PC-9 (cell line): ENCODE results near the gene HSD11B1. TPM values are rescaled to one million over a fixed set of nuclear protein-coding genes. Genes with fewer than 3 reads are reported as not detected.
A peak's percentile ranks its signal among the peaks of the same experiment; 100 is the strongest.

ENCODE experiments used
- BruUV-seq: library from RNA; stranded (reverse); fragments of 400-500 nt; replicated peaks from 2 replicates; lab custom pipeline; 2021; lab: Mats Ljungman, UMichigan
- CTCF ChIA-PET: fragments of 300-600 bp; sonication (Branson Sonifier 250); formaldehyde crosslinking; loops from one replicate; lab custom pipeline; 2022; ENCODE audit warnings: antibody characterized with exemption; lab: Charles Lee
- POLR2A ChIA-PET: fragments of 300-600 bp; sonication (Branson Sonifier 250); formaldehyde crosslinking; loops from one replicate; lab custom pipeline; 2022; ENCODE audit warnings: antibody characterized with exemption; ENCODE audit not compliant: unreplicated experiment; lab: Charles Lee
- DNase-seq, 2 experiments: peaks; one replicate each; pipeline versions ENCODE4 v3.0.0 to v3.0.0-alpha.2; 2015 to 2022; ENCODE audit warnings: mixed read lengths in 1 of 2
- H2AFZ ChIP-seq: fragments of 200-600 bp; sonication (generic); 2 replicates; pipeline ENCODE4 v1.8.1; 2017; ENCODE audit warnings: antibody characterized with exemption
- H3F3A ChIP-seq: fragments of 200-600 bp; sonication (generic); 2 replicates; pipeline ENCODE4 v1.8.1; 2017; ENCODE audit warnings: antibody characterized with exemption, mild to moderate bottlenecking, low read depth; ENCODE audit not compliant: insufficient read depth
- H3K27ac ChIP-seq: fragments of 200-600 bp; sonication (generic); 2 replicates; pipeline ENCODE4 v1.6.1; 2016; ENCODE audit warnings: mixed run types
- H3K27me3 ChIP-seq: fragments of 200-600 bp; sonication (generic); 2 replicates; pipeline ENCODE4 v1.6.1; 2016; ENCODE audit warnings: low read depth, mixed run types; ENCODE audit not compliant: insufficient read depth
- H3K36me3 ChIP-seq: fragments of 200-600 bp; sonication (generic); 2 replicates; pipeline ENCODE4 v1.6.1; 2016; ENCODE audit warnings: low read depth, mixed run types
- H3K4me1 ChIP-seq: fragments of 200-600 bp; sonication (generic); replicated peaks from 2 replicates; pipeline ENCODE4 v1.6.1; 2016; ENCODE audit warnings: mixed run types; ENCODE audit not compliant: insufficient read depth
- H3K4me2 ChIP-seq: fragments of 200-600 bp; sonication (generic); 2 replicates; pipeline ENCODE4 v1.6.1; 2017; ENCODE audit warnings: mixed run types
- H3K4me3 ChIP-seq: fragments of 200-600 bp; sonication (generic); 2 replicates; pipeline ENCODE4 v1.6.1; 2016; ENCODE audit warnings: mixed run types
- H3K79me2 ChIP-seq: fragments of 200-600 bp; sonication (generic); 2 replicates; pipeline ENCODE4 v1.6.1; 2017; ENCODE audit warnings: low read depth, mixed run types
- H3K9me2 ChIP-seq: fragments of 200-600 bp; sonication (generic); 2 replicates; pipeline ENCODE4 v1.8.1; 2017; ENCODE audit warnings: mild to moderate bottlenecking; ENCODE audit not compliant: insufficient read depth
- H3K9me3 ChIP-seq: fragments of 200-600 bp; sonication (generic); 2 replicates; pipeline ENCODE4 v1.8.1; 2016; ENCODE audit warnings: low read depth; ENCODE audit not compliant: insufficient read depth
- H4K20me1 ChIP-seq: fragments of 200-600 bp; sonication (generic); 2 replicates; pipeline ENCODE4 v1.8.1; 2017; ENCODE audit not compliant: insufficient read depth
- EZH2 ChIP-seq: fragments of 200-600 bp; sonication (generic); IDR thresholded peaks from 2 replicates; pipeline ENCODE4 v1.8.0; 2017; ENCODE audit warnings: antibody characterized with exemption, low read depth
- intact Hi-C: fragments of 100-400 bp; cut with micrococcal nuclease; formaldehyde crosslinking; loops from one replicate; pipeline ENCODE4 v1.10.0; 2022; ENCODE audit not compliant: unreplicated experiment
- total RNA-seq: library from RNA; stranded (reverse); gene quantifications from 2 replicates; pipeline ENCODE4 v1.2.3, GENCODE V29; 2021
- TF ChIP-seq, protein P1 (sequence below): fragments of 200-600 bp; sonication (generic); conservative IDR thresholded peaks from 2 replicates; pipeline ENCODE4 v1.6.1; 2017; ENCODE audit warnings: mixed run types, antibody characterized with exemption, mild to moderate bottlenecking, moderate library complexity

The HSD11B1 gene
- total RNA-seq, 1 experiment from 2014 or later, result not detected

DNA sequence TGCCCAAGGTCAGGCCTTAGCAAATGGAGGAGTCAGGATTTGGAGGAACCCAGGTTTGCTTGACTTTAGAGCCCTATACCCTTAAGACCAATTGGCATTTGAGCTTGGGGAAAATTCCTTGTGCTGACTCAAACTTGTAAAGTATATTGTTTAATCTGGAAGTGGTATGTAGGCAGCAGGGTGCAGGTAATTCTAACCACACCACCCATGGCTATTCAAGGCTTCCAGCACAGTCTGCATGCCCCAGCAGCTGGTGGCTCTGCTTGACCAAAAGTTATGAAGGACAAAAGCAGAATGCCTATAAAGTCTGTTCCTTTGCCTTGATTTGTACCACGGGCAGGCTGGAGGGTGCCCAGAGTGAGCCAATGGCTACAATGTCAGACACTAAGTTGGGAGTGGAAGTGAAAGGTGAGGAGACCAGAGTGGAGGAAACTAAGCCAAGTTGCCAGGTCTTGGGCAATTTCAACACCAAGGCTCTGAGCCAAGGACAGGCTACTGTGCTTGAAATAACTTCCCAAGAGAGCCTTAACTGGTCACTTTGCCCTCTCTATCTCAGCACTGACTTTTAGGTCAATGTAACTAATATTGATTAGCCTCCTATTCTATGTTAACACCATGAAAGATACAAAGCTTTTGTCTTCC, 34.1 kb upstream of the HSD11B1 start:
- peak overlapping the region; percentile 42 for H3K27ac ChIP-seq
- DNase-seq, result peak in 1 of 2 experiments; percentile 86
- peak overlapping the region; percentile 60 for H3K4me2 ChIP-seq
- H4K20me1 ChIP-seq, result no peaks in the 10 kb centered on the region
- no peaks in the 10 kb centered on the region for H3K36me3 ChIP-seq
- no peak overlapping the region for H3K4me3 ChIP-seq
- peaks cover 36% of the 10 kb centered on the region for H3F3A ChIP-seq
- H3K9me3 ChIP-seq, result no peaks in the 10 kb centered on the region
- ChIA-PET POLR2A (interaction anchor here (0.5 to 0.6 kb wide), 3 partner anchors 21 to 287 kb away, joined by 4 to 6 read pairs (median 4); no protein-coding TSS in a partner anchor), CTCF (no interaction called here)
- H2AFZ ChIP-seq, result no peak overlapping the region; the same call in 1 of the 2 replicates
- no TSS peak for BruUV-seq
- intact Hi-C loops, result no loop called here
- no peak for TF ChIP-seq EZH2
- TF ChIP-seq, protein P1, sequence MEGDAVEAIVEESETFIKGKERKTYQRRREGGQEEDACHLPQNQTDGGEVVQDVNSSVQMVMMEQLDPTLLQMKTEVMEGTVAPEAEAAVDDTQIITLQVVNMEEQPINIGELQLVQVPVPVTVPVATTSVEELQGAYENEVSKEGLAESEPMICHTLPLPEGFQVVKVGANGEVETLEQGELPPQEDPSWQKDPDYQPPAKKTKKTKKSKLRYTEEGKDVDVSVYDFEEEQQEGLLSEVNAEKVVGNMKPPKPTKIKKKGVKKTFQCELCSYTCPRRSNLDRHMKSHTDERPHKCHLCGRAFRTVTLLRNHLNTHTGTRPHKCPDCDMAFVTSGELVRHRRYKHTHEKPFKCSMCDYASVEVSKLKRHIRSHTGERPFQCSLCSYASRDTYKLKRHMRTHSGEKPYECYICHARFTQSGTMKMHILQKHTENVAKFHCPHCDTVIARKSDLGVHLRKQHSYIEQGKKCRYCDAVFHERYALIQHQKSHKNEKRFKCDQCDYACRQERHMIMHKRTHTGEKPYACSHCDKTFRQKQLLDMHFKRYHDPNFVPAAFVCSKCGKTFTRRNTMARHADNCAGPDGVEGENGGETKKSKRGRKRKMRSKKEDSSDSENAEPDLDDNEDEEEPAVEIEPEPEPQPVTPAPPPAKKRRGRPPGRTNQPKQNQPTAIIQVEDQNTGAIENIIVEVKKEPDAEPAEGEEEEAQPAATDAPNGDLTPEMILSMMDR, result no peak
- H3K4me1 ChIP-seq, result peaks cover 58% of the 10 kb centered on the region
- H3K79me2 ChIP-seq, result no peaks in the 10 kb centered on the region
- no peaks in the 10 kb centered on the region for H3K27me3 ChIP-seq
- H3K9me2 ChIP-seq, result no peaks in the 10 kb centered on the region; the same call in 1 of the 2 replicates

DNA sequence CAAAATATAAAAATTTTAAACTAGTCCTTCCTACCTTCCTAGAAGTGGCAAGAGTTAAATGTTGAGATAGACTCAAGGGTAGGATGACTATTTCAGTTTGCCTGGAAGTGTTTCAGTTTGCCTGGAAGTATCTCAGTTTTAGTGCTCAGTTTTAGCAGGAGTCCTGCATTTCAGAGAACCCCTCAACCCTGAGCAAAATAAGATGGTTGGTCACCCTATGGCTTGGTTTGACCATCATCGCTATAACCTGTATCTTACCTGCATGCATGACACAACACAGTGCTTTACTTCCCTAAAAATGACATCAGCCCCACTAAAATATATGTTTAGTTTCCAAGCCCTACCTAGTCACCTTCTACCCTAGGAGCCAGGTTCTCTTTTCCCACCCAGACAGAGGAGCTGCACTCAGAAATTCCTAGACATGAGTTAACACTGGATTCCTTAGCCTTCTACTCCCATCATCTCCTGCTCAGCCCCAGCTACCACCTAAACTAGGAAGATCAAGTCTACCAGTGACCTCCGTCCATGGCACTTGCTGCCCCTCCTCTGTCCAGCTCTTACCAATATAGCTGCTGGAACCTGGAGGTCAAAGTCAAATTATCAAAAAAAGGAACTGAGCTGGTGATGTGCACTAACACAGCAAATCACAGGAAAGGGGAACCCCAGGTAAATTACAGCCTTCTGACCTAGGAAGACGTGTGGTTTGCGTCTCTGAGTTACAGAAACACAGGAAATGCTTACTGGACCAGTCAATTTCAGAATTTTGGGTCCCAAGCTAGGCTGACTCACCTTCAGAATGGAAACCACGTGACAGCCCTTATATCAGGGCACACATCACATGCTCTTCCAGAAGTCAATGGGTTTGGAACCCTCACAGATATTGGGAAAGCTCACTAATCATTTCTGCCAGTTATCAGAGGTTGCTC, 31.7 kb upstream of the HSD11B1 start:
- Histone ChIP-seq H3K9me2 (no peaks in the 10 kb centered on the region), H3F3A (peaks cover 36% of the 10 kb centered on the region), H2AFZ (no peak overlapping the region), H3K79me2 (no peaks in the 10 kb centered on the region), H3K4me2 (peak overlapping the region; percentile 76), H3K4me3 (peak overlapping the region; percentile 3; the same call in 1 of the 2 replicates), H3K9me3 (no peaks in the 10 kb centered on the region), H4K20me1 (no peaks in the 10 kb centered on the region), H3K36me3 (no peaks in the 10 kb centered on the region), H3K4me1 (peaks cover 59% of the 10 kb centered on the region), H3K27ac (peak overlapping the region; percentile 81), H3K27me3 (no peaks in the 10 kb centered on the region)
- TF ChIP-seq EZH2, result no peak
- TF ChIP-seq, protein P1, result no peak
- intact Hi-C loops, result no loop called here
- no peak for DNase-seq
- BruUV-seq, result no TSS peak
- CTCF ChIA-PET, result interaction anchor here (1.0 kb wide), 1 partner anchor 16 kb away, joined by 4 read pairs; no protein-coding TSS in a partner anchor
- POLR2A ChIA-PET, result no interaction called here

DNA sequence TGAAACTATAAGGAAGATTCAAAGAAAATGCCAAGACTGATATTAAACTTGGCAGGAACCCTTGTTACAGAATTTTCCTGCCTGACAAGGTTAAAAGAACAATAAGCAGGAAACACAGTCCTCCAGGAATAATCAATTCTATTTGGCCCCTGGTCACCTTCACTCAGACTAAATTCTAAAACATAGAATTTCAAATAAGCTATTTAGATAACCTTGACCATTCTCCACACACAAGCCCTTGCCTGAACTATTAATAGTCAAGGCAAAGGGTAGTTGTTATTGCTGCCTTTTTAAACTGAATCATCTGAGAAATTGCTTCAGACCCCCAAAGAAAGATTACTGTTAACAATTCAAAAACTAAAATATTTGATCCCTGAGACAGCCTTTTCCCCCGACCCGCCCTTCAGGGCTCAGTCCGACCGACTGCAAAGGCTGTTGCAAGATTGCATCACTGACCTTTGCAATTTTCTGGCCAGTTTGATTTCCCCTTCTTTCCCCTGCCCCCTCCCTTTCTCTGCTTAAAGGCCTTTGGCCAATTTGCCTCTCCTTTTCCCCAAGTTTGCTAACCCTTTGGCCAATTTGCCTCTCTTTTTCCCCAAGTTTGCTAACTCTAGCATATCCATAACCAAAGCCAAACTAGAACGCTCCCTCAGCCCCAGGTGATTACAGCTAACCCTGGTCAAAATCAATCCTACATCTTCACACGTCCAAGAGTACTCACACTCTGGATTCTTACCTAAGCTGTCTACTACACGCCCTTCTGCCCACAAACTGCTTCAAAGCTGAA, 30.8 kb upstream of the HSD11B1 start:
- Histone ChIP-seq H3K27me3 (no peaks in the 10 kb centered on the region), H2AFZ (no peak overlapping the region; the same call in 1 of the 2 replicates), H3K4me3 (peak overlapping the region; percentile 3; the same call in 1 of the 2 replicates), H3K9me3 (no peaks in the 10 kb centered on the region), H3K4me2 (peak overlapping the region; percentile 76), H3K79me2 (no peaks in the 10 kb centered on the region), H3K4me1 (peaks cover 59% of the 10 kb centered on the region), H3K36me3 (no peaks in the 10 kb centered on the region), H4K20me1 (no peaks in the 10 kb centered on the region), H3K27ac (peak overlapping the region; percentile 81), H3K9me2 (no peaks in the 10 kb centered on the region), H3F3A (peaks cover 36% of the 10 kb centered on the region)
- no peak for DNase-seq
- intact Hi-C loops, result no loop called here
- CTCF ChIA-PET, result no interaction called here
- POLR2A ChIA-PET, result no interaction called here
- no TSS peak for BruUV-seq
- TF ChIP-seq, protein P1, result no peak
- no peak for TF ChIP-seq EZH2
